GM18870 (cell line): ENCODE results near the gene ERN1.
"Not testable (repeated sequence)": the region's sequence is repeated elsewhere in the genome, so short reads cannot be mapped to it uniquely, and the experiment has no call there.

Experiments used
- ATAC-seq: cut with Tn5 transposase; IDR thresholded peaks from one replicate; pipeline ENCODE4 v1.9.1; 2021; ENCODE audit warnings: moderate library complexity; ENCODE audit not compliant: unreplicated experiment

Gene ERN1

DNA sequence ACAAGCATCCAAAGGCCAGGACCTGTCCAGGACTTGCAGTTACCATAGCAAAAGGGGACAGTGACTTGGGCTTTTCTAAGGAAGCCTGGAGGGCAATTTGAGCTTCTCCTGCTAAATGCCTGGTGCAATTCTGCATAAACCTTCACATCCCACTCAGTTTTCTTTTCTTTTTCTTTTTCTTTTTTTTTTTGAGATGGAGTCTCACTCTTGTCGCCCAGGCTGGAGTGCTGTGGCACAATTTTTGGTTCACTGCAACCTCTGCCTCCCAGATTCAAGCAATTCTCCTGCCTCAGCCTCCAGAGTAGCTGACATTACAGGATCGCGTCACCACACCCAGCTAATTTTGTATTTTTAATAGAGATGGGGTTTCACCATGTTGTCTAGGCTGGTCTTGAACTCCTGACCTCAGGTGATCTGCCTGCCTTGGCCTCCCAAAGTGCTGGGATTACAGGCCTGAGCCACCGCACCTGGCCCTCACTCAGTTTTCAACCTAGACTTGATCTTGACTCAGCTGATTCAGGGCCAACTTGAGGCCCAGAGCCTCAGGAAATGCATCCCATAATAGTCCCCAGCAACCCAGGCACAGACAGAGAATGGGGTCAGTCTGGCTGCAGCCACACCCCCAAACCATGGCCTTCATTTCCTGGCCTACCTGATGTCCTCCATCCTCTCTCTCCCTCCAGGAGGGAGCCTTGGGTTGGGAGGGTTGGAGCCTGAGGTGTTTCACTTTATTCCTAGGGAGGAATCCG is 122.7 kb downstream of the ERN1 start:
- ATAC-seq = not testable (repeated sequence)

DNA sequence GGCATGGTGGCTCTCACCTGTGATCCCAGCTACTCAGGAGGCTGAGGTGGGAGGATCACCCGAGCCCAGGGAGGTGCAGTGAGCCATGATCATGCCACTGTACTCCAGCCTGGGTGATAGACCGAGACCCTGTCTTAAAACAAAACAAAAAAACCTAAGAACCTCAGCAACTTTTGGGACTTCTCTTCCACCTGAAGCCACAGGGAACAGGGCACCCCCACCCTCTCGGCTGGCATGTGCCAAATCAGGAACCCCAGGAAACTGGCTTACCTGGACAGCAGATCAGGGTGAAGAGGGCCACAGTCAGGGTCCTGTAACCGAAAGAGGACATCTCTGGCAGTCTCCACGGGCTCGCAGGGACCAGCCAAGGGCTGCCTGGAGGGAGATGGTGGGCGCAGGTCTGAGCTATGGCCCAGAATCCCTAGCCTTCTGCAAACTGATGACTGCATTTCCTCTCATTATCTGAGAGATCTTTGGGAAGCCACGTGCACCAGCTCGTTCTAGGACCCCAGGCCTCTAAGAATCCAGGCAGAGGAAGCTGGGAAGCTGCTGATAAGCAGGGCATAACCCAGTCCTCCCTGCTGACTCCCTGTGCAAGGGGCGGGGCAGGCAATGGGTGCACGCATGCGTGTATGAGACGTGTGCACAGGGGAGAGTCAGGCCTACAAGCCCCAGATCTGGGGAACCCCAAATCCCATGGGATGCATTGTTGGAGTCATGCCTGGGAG is 123.4 kb downstream of the ERN1 start:
- ATAC-seq = no peak

DNA sequence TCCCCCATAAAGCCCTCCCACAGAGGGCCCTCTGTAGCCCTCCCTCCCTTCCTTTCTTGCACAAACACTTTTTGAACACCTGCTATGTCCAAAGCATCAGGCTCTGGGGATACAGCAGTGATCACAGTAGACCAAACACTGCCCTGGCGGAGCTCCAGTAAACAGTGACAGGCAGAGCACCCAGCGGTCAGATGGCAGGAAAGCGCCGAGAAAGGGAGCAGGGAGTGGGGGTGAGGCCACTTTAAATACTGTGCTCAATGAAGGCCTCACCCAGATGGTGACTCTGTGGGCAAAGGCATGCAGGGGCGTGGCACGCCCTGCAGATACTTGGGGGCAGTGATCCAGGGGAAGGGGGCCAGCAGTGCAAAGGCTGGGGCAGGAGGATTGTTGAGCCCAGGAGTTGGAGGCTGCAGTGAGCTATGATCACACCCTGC is 124.2 kb downstream of the ERN1 start:
- no peak for ATAC-seq

DNA sequence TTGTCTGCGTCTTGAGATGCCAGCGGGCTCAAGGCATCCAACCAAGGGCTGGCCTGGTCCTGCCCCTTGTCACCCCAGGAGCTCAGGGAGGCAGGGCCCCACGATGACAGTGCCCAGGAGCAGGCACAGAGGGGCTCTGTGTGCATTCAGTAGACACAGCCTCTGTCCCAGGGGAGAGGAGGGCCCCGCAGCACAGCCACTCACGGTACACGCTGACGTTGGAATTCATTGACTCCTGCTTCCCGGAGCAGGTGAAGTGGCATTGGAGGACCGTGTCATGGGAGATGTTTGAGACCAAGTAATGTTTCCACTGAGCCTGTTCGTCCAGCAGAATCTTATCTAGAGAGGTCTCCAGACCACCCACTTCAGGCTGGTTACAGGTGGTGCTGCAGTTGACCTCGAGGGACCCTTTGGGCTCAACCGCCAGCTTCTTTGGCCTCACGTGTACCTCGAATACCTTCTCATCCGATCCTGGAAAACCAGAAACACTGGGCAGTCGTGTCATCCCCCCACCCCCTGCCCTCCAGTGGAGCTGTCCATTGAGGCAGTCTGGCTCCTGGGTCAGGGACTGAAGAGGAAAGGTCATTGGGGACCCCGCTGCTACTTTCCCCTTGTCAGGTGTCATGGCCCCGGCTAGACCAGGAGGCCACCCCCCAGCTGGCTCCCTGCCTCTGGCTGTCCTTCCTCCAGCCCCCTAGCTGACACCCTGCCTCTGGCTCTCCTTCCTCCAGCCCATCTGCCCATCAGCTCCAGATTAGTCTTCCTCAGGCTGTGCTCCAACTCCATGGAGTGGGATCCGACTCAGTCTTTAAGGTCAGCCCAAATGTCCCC is 124.8 kb downstream of the ERN1 start:
- no peak for ATAC-seq

DNA sequence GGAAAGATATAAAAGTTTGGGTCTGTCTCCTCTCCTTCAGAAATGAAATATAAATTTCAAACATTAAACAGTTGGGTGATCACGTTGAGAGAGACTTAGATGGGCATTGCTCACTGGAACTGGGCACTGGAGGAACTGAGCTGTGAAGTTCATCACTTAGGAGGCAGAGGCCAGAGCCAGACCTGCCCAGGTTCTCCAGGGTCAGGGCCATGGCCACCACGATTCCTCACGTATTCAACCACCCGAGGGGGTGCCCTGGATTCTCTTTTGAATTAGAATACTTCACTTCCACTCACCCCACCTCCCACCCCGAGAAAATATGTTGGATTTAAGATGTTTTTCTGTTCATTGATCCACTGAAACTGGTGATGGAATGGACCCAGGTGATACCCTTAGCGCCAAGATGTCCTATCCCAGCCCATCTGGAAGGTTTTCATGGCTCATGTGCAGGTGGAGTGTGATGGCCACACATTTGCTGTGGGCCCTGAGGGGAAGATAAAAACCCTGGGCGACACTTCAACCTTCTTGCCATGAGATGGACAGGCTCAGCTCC is 125.7 kb downstream of the ERN1 start:
- no peak for ATAC-seq

DNA sequence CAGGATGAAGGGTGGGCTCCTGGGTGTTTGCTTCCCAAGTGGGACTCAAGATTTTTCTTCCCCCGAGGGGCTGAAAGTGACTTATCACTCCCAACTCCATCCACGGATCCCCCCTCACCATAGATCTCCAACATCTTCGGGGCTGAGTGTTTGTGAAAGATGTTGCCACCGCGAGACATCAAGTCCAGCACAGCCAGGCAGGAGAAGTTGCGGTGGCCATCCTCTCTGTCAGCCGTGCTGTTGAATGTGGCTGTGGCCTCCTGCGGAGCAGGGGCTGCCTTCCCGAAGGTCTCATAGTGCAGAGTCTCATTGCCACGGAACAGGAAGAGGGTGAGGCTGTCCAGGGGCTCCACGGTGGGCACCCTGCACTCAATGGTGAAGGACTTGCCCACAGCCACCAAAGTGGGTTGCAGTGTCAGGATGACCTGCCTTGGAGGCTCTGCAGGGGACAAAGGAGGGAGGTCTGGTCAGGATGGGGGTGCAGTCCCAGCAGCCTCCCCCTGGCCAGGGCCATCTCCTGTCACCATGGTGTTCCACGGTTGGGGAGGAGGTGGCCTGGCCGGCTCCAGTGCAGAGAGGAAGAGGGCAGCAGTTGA is 126.3 kb downstream of the ERN1 start:
- ATAC-seq = no peak

DNA sequence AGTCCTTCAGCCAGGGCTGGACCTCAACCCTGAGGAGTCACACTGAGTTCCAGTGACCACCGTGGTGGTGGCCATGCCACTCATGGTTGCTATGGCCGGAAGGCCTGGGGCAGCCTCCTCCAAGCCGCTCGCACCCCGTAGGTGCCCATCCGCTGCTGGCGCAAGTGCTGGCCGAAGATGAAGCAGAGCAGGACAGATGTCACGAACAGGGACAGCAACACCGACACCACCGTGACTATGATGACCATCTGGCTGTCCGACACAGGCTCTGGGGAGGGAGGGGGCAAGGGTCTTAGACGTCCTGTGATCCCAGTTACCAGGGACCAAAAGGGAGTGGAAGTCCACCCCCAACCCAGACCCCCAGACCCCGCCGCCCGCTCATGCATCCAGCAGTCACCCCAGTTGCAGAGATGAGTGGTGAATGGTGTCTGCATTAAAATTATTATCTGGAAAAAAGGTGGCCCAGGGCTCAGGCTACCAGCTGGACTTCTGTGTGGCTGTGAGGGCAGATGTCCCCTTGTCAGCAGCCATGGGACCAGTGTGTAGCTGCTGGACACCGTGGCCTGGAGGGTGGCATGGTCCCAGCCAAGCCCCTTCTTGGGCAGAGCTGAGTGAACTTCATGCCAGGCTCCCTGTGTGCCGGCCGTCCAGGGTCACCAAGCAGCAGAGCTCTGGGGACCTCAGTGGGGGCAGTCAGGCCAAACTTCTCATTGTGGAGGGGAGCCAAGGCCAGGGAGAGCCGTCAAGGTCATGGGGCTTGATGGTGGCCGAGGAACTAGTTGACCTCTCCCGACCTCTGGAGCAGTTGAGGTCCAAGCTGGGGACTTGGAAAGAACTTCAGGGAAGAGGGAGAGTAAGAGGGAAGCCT is 127.1 kb downstream of the ERN1 start:
- ATAC-seq = no peak

DNA sequence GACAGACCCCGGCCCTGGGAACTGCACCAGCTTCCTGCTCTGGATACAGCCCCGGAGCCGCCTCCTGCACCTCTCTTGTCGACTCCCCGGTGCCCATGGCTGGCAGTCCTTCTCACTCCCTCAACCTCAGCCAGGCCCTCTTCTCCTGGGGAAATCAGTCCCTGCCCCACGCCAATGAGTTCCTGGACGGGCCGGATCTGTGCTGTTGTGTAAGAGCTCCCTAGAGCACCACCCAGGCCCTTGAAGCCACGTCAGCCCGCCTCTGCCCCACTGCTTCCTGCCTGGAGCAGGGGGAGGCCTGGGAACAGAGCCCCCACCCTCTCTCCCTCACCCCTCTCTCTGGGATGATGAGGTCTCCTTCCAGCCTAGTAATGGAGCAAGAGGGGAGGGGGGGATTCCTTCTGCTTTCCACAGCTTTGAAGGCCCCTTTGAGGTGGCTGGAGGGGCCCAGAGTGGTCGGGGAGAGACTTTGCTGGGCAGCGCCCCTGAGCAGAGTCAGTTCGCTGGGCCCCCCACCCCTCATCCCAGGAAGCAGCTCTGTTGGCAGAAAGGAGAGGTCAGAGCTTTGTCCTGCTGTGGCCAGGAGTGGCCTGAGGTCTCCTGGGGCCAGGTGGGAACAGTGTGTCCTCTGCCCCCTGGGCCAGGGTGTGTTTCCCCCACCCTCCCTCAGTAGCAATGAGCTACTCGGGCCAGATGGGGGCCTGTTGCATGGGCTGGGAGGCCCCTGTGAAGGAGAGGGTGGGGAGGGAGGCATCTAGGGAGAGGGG is 128.0 kb downstream of the ERN1 start:
- no peak for ATAC-seq

DNA sequence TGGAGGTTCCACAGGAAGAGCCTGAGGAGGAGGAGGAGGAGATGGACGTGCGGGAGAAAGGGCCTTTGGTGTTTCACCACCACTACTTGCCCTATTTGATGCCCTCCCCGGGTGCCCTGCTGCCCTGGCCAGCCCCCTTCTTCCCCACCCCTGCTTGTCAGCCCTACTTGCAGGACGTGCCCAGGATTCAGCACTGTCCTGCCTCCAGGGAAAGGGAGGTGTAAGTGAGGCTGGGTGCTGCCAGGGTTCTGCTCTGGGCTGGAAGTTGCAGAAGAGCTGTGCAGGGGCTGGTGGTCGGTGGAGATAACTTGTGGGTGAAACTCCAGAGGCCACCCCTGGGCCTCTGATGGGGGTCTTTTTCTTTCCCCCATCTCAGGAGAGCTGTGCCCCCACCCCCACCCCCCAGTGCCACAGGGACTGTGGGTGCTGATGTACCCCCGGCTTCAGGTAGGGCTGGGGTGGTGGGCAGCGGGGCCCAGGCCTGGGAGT is 128.8 kb downstream of the ERN1 start:
- no peak for ATAC-seq

DNA sequence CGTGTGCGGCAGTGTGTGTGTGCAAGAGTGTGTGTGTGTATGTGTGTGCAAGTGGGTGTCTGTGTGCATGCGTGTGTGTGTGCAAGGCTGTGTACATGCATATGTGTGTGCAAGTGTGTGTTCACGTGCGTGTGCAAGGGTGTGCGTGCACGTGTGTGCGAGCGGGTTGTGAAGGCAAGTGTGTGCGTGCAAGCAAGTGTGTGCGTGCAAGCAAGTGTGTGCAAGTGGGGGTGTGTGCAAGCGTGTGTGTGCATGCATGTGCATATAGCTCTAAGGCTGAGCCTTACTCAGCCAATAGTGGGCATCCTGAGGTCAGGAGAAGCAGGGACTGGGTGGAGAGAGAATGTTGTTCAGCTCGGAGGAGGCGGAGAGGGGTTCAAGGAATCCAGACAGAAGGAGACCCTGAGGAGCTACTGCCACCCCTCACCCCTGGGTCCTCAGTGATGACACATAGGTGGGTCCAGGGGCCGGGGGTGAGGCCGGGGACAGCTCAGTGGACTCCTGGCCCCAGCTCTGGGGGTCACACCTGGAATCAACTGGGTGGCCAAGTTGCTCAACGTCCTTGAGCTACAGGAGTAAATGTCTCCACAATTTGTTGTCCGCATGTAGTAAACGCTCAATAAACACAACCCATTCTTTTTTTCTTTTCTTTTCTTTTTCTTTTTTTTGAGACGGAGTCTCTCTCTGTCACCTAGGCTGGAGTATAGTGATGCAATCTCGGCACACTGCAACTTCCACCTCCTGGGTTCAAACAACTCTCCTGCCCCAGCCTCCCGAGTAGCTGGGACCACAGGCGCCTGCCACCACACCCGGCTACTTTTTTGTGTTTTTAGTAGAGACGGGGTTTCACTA is 130.0 kb downstream of the ERN1 start:
- no peak for ATAC-seq

DNA sequence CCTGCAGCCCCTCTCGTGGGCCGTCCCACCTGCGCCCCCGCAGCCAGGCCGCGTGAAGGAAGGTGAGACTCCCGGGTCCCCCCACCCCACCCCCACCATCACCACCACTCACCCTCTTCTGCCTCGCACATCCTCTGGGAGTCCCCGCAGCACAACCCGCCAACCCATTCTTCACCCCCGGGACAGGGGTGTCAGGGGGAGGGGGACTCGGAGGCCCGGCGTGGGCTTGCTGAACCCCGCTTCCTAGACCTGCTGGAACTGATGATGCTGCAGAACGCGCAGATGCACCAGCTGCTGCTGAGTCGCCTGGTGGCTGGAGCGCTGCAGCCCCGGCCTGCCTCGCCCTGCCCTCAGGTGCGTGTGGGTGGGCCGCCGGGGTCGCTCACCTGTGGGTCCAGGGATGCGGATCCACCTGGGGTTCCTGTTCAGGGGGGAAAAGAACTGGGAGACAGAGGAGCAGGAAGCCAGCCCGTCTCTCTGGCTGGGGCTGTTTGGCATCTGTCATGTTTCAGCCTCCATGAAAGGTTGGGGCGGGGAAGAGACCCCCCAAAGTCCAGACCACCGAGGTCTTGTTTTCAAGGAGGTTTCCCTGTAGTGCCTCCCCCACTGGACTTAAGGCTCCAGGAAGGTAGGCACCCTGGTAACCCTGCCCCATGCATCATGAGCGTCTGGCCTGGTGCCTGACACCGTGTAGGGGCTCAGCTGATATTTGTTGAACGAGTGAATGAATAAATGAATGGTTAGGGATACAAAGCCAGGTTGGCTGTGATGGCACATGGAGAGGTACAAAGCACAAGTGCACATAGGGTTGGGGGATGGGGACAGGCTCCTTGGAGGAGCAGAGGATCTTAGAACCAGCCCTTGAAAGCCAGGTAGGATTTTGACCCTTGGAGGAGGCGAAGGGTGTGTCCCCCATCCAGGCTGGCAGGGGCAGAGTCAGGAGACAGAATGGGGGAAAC is 130.9 kb downstream of the ERN1 start:
- no peak for ATAC-seq

DNA sequence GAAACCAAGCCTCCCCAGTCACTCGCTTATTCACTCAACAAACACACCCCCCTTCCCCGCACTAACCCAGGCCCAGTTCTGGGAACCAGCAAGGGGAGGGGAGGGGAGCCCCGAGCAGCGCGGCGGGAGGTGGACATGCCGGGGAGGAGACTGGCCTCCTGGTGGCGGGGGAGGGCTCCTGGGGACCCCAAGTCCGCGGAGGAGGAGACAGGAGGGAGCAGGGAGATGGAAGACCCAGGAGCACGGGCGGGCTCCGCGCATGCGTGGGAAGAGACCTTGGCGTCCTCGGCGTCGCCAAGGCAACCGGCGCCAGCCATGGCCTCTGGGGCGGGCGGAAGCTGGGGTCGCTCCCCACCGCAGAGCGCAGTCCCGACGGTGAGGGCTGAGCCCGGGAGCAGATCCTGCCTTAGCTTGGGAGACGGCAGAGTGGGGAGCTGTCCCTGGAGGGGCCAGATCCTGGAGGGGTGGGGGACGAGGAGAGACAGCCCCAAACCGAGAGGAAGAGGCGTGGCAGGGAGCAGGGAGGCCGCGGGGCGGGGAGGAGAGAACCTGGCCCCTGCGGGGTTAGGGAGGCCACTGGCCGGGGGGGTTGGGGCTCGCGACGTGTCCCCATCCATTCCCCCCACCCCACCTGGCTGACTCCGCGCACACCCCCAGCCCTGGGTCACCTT is 131.8 kb downstream of the ERN1 start, which contains the start of gene PRR29:
Gene PRR29, plus strand, starts transcription at position 302 of the 671 bp plus-strand sequence. Its CDS starts 14 bp downstream, at position 316.
- no peak for ATAC-seq

DNA sequence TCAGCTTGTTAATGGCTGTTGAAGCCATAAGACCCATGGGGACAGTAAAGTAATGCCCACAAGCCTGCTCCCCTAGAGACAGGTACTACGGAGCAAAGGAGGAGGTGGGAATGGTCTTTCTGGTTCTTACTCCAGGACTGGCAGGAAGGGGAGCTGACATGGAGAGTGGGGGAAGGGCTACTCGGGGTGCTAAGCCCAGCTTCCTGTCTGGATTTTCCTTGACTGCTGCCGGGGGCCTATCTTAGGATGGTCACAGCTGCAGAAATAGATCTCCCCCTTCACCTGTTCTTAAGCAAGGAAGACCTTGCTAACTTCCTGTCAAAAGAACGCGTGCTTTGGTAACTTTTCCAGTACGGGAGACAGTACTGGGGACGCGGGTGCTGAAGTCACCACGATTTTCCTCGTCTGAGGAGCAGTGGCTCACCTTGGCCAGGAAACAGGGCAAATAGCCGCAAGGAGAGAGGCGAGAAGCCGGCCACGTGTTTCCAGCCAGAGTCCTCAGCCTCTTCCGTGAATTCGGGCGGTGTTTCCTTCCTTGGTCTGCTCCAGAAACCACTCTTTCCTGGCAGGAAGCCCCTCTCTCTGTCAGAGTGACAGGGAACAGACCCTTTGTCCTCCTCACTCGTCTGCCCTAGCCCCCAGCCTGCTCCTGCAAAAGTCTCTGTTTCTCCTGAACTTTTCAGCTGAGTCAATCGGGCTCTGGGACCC is 132.4 kb downstream of the ERN1 start:
- no peak for ATAC-seq

DNA sequence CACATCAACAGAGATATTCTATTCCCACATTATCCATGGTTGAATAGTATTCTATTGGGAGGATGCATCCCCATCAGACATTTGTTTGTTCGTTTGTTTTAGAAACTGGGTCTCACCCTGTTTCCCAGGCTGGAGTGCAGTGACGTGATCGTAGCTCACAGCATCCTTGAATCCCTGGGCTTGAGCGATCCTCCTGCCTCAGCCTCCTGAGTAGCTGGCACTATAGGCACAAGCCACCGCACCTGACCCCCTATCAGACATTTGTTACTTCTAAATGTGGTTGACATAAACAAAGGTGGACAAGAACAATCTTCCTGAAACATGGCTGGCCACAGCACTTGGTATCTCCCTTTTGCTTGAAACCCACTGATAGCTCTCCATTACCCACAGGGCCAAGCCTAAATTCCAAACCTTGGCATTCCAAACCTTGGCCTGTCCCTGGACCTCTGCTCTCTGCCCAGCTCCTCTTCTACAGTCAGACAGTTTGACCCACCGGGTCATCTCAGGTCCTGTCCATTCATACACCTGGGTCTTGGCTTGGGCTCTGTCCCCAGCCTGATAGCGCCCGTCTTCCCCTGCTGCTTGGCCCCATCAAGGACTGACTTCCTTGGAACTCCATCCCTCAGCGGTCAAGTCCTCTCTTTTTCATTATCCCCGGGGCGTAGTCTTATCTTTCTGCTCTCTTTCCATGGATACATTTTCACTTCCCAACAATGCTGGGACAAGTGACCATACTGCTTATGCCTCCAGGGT is 133.3 kb downstream of the ERN1 start:
- ATAC-seq = no peak

DNA sequence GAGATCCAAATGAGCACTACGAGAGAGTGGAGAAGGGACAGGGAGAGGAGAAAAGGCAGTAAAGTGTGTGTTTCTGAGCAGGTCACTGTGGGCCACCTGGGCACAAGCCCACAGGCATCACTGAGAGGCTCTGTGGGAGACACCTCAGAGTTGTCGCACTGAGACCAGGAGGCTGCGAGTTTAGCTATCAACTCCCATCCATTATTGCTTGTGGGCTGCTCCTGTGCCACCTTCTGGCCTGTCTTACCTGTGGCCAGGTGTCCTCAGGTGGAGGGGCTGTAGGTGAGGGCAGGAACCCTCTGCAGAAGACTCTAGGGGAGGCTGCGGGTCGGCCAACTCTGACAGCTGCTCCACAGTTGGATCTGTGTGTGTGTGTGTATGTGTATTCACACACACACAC is 134.3 kb downstream of the ERN1 start:
- ATAC-seq = no peak
